Astrocyte of the spinal cord (primary cell): ENCODE results near the gene CTDSP2.

Source experiments
- DNase-seq: peaks from one replicate; pipeline ENCODE4 v3.0.0; 2011; ENCODE audit warnings: low read depth, low spot score
- H3K4me3 ChIP-seq: 2 replicates; pipeline ENCODE4 v1.5.1; 2011; ENCODE audit warnings: low read depth, mild to moderate bottlenecking, low read length, moderate library complexity
- CTCF ChIP-seq: IDR thresholded peaks from 2 replicates; pipeline ENCODE4 v1.5.1; 2012; ENCODE audit warnings: low read depth, mild to moderate bottlenecking, low read length, inconsistent platforms
- in situ Hi-C: cut with HindIII; loops from 2 replicates; pipeline ENCODE4 v1.10.0; 2017; ENCODE audit warnings: low sequenced_read_pairs

CTDSP2 gene

GRCh38 chr12:57770734-57771133 is 75.8 kb downstream of the CTDSP2 start:
- TF ChIP-seq CTCF, result no peak
- H3K4me3 ChIP-seq, result no peak overlapping the region
- DNase-seq, result no peak
- in situ Hi-C loops, result no loop called here
